Measurements from ENCODE around the gene SMIM11.

Gene SMIM11

GRCh38 chr21:34354836-34355235 lies 20.5 kb upstream of the SMIM11 start:
- TF ChIP-seq ZFX (IDR thresholded peaks at IDR 0.05; ENCODE audit: borderline replicate concordance): no peak
- TF ChIP-seq CTCF (IDR thresholded peaks at IDR 0.05): no peak

GRCh38 chr21:34355570-34355969 lies 19.7 kb upstream of the SMIM11 start:
- no peak for TF ChIP-seq CTCF (IDR thresholded peaks at IDR 0.05)
- TF ChIP-seq ZFX (IDR thresholded peaks at IDR 0.05; ENCODE audit: borderline replicate concordance): no peak

More at GRCh38 chr21:34354836-34355235, 20.5 kb upstream of the SMIM11 start:
- no peak overlapping the region for H3K27ac ChIP-seq

GRCh38 chr21:34357889-34358288 lies 17.4 kb upstream of the SMIM11 start:
- TF ChIP-seq ZFX (IDR thresholded peaks at IDR 0.05; ENCODE audit: borderline replicate concordance) (no peak), CTCF (IDR thresholded peaks at IDR 0.05) (no peak)
- no peak overlapping the region for H3K27ac ChIP-seq

More at GRCh38 chr21:34355570-34355969, 19.7 kb upstream of the SMIM11 start:
- H3K27ac ChIP-seq: no peak overlapping the region

GRCh38 chr21:34358866-34359265 lies 16.4 kb upstream of the SMIM11 start:
- TF ChIP-seq CTCF (IDR thresholded peaks at IDR 0.05) (no peak), ZFX (IDR thresholded peaks at IDR 0.05; ENCODE audit: borderline replicate concordance) (no peak)
- no peak overlapping the region for H3K27ac ChIP-seq

GRCh38 chr21:34360488-34361241 lies 14.6 kb upstream of the SMIM11 start:
- no peak overlapping the region for H3K27ac ChIP-seq
- TF ChIP-seq ZFX (IDR thresholded peaks at IDR 0.05; ENCODE audit: borderline replicate concordance) (no peak), CTCF (IDR thresholded peaks at IDR 0.05) (no peak)

GRCh38 chr21:34362136-34362444 lies 13.2 kb upstream of the SMIM11 start:
- TF ChIP-seq CTCF (IDR thresholded peaks at IDR 0.05) (peak; percentile 62), ZFX (IDR thresholded peaks at IDR 0.05; ENCODE audit: borderline replicate concordance) (no peak)

GRCh38 chr21:34362670-34363069 lies 12.6 kb upstream of the SMIM11 start:
- no peak overlapping the region for H3K27ac ChIP-seq
- TF ChIP-seq CTCF (IDR thresholded peaks at IDR 0.05): no peak
- TF ChIP-seq ZFX (IDR thresholded peaks at IDR 0.05; ENCODE audit: borderline replicate concordance): no peak

More at GRCh38 chr21:34362136-34362444, 13.2 kb upstream of the SMIM11 start:
- H3K27ac ChIP-seq: no peak overlapping the region
